ENCODE measurements around the gene NRSN1.
"Not testable (repeated sequence)": the region's sequence is repeated elsewhere in the genome, so short reads cannot be mapped to it uniquely, and the experiment has no call there.

NRSN1 gene, protein sequence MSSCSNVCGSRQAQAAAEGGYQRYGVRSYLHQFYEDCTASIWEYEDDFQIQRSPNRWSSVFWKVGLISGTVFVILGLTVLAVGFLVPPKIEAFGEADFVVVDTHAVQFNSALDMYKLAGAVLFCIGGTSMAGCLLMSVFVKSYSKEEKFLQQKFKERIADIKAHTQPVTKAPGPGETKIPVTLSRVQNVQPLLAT

DNA sequence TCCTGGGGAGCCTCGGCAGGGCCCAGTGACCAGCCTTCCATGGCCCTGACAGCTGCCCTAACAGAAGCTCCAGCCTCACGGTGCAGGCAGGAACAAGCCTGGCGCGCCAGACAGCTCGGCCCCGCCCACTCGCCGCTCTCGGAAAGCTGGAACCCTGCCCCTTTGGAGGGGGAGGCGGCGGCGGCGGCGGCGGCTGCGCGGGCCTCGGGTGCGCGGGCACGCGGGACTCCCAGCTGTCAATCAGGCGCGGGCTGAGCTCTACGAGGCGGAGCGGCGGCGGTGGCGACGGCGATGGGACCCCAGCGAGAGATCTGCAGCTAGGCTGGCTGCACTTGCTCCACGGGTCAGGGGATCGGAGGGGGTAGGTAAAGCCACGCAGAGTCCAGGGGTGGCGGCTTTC, at the start of gene NRSN1:
TSS of gene NRSN1 (plus strand) at position 236 of the 400 bp plus-strand sequence. CDS start 8,113 bp downstream, outside the sequence.
- peak; percentile 73 for DNase-seq

DNA sequence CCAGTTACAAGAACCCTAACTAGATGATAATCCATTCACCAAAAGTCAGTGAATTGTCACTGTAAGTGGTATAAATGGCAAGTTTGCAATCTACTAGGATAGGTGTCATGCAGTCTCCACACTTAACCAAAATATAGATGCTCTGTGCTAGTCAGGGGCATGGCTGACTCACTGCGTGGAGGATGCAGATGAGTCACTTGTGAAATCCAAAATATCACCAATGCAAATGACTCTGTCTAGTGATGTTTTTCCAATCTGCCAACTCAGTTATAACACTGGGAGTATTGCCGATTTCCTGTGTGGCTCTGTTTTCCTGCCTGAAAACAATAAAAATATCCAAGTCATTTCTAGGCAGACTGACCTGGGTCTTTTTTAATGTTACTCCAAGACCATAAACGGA, 47.8 kb upstream of the NRSN1 start:
- no peak for DNase-seq

DNA sequence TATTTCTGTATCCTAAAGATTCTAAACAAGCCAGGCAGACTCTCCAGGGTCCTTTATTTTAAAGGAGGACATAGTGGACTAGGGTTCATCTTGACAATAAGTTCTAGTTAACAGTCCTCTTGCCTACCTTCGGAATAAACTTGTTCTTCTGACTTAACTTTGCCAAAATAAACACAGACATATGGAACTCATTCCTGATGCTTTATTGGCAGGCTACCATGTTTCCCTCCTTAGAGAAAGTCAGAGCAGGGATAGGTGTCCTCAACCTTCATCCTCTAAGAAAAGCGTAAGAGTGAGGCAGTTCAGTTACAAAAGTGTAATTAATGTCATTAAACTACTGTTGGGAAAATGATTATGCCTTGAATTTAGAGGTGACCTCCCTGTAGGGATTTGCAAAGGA, 46.9 kb upstream of the NRSN1 start:
- no peak for DNase-seq

DNA sequence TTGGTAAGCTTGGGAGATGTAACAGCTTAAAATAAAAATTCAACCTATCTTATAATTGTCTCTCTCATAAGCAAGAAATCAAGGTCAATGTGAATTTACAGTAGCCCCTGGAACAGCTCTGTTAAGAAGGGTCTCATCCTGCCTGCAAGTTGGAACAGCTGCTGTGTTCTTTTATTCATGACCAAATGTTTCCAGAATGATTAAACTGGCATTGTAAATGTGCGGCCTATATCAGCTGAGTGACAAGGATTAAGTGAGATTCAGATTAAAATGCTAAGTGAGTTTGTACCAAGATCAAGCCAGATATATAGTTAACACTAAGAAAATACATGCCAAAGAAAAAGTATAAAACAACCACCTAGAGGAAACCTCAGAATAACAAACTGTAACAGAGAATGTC, 45.3 kb upstream of the NRSN1 start:
- no peak for DNase-seq

DNA sequence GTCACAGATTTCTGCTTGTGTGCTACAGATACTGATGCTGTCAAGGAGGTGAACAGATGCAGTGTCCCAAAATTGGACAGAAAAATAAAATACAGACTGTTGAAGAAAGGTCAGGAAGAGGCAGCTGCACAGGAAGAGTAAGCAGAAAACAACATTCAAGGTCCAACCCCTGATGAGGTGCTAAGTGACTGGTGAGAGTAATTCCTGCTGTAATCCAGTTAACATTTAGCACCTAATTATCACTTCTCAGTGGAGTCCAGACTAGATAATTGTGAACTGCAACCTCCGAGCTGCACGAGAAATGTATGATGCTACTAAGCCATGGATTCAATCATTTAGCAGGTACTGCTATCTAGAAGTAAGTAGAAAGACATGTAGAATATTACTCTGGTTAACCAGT, 36.3 kb upstream of the NRSN1 start:
- no peak for DNase-seq

DNA sequence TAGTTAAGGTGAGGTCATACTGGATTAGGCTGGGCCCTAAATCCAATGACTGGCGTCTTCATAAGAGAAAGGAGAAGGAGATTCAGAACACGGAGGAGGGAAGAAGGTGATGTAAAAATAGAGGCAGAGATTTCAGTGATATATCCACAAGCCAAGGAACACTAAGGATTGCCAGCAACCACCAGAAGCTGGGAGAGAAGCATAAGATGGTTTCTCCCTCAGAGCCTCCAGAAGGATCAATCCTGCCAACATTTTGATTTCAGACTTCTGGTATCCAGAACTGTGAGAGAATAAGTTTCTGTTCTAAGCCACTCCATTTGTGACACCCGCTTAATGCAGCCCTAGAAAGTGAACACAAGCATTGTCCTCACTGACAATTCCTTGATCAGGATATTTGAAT, 33.6 kb upstream of the NRSN1 start:
- no peak for DNase-seq

DNA sequence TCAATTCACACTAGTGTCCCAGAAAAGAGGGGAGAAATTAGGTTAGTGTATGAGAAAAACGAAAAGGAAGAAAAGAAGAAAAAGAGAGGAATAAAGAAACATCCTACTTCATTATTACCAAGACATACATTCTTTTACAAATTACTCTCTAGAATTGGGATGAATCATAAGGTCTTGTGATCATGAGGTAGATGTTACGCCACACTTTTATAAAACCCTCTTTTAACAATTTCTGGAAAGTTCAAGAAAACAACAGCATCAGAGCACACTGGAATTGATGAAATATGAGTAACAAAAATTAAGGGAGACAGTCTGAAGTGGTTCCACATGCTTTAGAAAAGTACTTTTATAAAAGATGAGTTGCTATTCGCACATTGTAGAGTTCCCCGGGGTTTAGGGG, 32.6 kb upstream of the NRSN1 start:
- no peak for DNase-seq

DNA sequence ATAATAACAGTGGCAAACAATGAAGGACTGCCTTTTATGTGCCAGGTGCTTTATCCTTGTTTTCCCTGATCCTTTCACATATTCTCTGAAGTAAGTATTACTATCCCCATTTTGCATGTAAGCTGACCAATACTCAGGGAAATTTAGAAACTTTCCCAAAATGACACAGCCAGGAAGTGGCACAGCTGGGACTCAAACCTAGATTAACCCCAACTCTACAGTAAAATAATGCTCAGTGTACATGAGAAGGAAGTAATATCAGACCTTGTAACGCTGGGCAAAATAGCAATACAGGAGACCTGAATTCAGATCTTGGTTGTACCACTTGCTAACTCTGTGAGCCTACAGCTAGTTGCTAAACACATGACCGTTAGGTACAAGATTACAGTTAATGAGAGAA, 26.8 kb upstream of the NRSN1 start:
- no peak for DNase-seq

DNA sequence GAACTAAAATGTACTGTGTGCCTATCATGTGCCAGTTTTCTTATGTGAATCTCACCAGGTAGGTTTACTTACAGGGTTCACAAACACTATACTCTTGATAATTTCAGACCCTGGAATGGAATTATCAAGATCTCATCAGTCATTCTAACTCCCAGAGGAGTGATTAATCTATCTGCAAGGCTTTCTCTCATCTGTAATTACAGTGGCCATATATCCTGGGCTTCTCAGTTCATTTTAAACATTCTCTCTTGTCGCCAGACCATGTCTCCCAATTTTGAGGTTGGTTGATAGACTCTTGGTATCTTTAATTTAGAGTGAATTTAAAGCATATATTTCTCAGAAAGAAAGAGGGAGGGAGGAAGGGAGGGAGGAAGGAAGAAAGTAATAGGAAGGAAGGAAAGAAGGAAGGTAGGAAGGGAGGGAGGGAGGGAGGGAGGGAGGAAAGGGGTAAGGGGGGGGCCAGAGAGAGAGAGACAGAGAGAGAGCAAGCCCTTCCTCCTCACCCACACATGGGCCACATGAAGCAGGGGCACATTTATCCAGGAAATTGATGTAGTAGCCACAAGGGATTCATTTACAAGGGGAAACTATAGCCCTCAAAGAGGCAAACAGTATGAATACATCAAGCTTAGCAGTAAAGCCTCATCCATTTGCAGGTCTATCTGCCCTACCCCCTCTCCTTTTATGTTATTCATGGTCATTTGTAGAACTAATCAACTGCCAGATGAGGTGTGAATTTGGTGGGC, 25.8 kb upstream of the NRSN1 start:
- no peak for DNase-seq

DNA sequence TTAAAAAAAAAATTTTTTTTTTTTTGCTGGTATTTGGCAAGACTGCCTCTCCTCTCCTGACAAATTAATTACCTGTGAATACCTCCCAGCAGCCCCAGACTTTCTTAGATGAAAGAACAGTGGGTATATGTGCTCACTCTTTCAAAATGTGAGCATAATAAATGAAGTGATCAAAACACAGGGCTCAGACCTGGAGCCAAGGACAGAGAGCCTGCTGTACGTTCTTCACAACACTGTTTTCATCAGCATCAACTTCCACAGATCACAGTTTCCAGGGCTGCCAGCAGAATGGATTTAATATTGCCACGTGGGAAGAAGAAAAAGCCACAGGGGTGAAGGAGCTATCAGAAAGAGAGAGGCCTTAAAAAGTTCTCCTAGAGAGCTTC, 25.3 kb upstream of the NRSN1 start:
- no peak for DNase-seq

DNA sequence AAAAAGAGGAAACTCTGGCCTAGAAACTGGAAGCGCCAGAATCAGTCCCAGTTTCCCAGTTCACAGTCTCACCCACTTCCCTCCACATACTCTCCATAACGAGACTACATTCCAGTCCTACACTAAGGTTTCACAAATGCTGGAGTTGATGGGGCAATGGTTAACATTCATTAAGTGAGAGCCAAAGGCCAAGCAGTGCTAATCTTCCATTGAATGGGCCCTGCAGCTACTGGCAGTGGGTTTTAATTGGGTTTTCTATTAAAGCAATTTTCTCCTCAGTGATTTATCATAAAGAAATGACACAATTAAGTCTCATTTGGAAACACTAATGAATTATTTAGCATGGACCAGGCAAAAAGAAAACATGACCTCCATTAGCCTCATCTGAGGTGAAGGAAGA, 20.8 kb upstream of the NRSN1 start:
- DNase-seq: no peak

DNA sequence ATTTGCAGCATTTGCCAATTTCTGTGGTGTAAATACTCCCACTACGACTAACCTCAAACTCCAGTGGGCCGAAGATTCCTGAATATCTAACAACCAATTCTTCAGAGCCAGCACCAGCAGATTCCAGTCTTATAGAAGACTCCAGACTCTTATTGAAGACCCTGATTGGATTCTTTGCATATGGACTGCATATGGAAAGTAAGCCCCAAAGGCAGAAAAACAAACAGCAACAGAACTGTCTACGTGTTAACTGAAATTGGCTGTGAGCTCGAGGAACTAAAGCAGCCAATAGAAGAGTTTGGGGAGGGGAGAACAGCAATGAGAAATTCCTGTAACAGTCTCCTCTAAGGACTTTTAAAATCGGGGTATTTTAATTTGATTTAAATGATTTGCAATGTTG, 19.7 kb upstream of the NRSN1 start:
- DNase-seq: no peak

DNA sequence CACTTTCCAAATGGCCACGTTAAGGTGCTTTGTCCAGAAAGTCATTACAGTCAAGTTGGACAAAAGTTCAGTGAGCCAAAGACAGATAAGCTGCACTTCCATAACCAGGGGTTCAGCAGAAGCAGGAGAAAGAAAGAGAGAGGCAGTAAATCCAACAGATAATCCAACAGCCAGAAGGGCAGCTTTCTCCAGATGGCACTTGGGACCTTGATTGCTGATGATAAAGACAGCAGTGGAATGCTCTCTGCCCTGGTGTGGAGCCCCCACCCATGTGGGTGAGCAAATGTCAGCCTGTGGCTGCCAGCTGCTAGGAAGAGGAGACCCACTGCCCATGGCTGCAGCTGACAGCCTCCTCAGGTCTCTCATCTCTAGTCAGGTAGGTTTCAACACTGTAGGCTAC, 18.7 kb upstream of the NRSN1 start:
- DNase-seq: no peak

DNA sequence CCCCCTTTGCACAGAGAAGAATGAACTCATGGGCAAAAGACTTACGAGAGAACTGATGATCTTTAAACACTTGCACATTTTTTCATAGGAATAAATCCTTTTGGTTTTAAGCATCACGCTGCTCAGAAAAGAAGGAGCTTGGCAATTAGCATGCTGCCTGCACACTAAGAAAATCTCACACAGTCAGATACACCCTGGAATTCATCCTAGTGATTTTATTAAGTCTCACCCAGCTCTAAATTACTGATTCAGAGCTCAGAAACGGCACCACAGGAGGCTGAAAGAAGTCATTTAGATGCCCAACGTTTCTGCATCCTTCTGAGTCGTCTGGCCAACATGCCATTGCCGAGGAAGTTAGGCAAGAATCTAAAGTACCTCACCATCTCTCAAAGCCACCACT, 18.0 kb upstream of the NRSN1 start:
- DNase-seq: no peak

DNA sequence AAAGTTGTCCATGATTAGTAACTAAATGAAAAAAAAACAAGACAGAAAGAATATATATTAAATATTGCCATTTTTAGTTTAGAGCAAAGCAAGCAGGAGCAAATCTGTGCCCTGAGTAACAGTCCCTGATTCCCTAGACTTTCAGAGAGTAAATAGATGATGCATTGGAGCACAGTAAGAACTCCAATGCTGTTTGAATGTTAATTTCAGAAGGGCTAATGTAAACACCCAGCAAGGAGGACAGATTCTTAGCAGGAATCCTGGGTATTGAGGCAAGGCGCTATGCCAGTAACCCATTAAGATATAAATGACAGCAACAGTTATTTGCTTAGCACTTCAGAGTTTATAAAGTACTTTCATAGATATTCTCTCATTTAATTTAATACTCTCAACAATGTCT, 15.6 kb upstream of the NRSN1 start:
- DNase-seq: no peak

DNA sequence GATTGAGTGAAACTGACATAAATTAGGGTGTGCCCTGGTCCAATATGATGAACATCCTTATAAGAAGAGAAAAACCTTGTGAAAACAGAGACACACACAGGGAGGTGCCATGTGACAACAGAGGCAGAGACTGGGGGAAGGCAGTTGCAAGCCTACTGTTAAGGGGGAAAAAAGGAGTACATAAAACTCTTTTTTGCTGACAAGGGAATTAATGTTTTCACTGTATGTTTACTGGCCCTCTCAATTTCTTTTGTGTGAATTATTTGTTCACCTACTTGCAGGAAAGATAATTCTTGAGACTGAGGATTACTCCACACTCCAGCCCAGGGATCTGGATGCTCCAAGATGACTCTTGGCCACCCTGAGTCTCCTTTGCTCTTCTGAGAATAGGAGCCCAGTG, 12.1 kb upstream of the NRSN1 start:
- DNase-seq: no peak

DNA sequence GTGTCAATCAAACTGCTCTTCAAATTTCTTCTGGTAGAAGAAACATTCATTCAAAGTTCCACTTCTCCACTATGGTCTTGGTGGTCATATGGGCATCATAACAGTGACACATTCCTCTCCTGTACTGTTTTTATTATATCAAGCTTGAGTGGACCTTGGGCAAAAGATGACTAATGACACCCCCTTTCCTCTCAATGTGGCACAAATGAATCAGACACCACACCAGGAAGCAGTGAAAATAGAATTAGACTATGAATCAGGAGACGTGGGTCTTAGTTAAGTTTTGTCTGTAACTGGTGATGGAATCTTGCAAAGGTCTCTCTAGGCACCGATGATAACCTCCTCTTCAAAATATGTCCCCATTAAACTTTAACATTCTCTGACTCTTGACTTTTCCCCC, 9.0 kb upstream of the NRSN1 start:
- no peak for DNase-seq

DNA sequence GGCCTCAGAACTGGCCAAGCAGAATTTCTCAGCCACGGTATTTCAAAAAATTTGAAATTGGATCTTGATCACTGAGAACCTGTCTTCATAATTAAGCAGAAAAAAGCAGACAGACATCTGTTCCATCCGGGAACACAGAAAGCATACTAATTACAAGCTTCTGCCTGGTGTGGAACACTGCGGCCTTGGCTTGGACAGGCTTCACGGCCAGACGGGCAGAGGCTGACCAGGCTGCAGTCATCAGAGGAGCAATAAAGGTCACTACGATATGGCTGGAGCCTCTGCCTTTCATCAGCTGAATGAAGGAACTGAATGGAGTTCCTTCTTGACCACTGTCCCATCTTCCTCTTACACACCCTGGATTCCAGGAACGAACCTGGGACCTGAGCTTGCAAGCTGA, 3.9 kb upstream of the NRSN1 start:
- no peak for DNase-seq

DNA sequence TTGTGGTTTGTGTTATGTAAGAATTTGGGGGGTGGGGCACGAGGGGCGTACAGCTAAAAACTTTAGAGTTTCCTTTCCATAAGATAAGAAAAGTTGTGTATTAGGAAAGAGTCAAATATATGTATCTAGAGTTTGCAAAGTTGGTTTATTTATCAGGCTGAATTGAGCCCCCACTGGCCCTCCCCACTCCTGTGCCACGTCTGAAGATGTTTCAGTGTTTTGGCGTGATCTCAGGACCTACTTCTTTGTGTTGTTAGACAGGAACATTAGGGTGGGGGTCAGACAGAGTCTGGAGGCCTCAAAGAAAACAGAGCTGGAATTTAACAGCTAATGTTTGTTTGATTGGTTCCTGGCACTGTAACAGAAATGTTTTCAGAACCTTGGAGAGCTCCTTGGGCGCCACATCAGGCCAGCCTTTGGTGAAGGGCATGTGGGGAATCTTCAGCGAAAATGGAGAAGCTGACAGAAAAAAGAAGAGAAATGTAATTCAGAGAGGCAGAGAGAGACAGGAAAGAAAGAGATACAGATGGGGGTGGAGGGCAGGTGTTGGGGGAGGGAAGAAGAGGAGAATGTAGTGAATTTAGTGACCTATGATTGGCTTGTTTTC, 674 bp downstream of the NRSN1 start:
- no peak for DNase-seq

DNA sequence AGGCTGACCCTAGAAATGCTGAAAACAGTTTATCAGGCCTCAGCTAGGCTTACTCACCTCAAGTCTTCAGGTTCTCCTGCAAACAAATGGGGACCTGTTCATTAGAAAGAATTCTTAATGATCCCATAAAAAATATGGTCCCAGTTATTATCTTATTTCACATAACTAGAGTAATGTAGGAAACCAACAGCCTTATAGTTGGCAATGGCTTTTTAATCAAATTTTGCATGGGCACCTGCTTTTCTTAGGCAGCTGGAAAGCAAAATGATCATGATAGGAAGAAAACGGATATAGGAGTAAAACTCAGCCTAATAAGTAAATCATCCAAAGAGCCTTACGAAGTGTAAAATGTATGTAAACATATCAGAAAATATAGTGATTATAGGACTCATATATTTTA, 1.3 kb downstream of the NRSN1 start:
- no peak for DNase-seq

DNA sequence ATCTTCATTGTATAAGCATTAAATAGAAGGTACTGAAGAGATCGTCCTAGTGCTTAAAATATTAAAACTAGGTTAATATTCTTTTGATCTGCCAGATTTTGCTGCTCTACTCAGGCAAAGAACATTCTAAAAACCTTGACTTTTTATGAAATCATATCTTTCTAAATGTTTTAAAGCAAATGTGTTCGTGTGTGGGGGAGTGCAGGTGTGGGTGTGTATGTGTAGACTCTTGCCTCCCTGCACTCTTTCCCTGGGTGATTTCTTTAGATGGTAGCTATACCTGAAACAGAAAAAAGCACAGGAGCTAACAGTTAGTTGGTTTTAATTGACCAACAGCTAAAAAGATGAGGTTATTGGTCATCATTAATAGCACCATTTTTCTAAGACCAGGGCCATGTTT, 5.7 kb downstream of the NRSN1 start:
- no peak for DNase-seq

DNA sequence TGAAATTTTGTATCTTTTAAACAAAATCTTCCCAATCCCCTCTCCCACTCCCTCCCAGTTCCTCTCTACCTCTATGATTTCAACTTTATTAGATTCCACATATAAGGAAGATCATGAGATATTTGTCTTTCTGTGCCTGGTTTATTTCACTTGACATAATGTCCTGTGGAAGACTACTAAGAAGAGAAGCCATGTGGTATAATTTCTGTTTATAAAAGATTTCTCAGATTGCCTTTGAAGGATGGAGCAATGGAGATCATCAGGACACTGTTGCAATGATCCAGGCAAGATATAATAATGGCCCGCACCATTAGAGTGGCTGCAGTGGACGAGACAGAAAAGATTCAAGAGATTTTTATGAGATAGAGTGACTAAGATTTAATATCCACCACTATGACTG, 13.1 kb downstream of the NRSN1 start:
- no peak for DNase-seq

DNA sequence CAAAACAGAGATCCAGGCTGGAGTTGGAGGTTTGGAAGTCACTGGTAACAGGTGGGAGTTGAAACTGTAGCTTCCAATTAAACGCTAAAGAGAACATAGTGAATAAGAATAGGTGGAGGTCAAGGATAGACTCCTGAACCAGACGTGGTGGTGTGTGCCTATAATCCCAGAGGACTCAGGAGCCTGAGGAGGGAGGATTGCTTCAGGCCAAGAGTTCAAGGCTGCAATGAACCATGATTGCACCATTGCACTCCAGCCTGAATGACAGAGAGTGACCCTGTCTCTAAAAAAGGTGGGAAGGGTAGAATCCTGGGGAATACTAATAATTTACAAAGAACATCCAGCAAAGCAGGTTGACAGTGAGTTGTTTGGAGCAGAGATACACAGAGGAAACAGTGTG, 13.6 kb downstream of the NRSN1 start:
- DNase-seq: no peak

DNA sequence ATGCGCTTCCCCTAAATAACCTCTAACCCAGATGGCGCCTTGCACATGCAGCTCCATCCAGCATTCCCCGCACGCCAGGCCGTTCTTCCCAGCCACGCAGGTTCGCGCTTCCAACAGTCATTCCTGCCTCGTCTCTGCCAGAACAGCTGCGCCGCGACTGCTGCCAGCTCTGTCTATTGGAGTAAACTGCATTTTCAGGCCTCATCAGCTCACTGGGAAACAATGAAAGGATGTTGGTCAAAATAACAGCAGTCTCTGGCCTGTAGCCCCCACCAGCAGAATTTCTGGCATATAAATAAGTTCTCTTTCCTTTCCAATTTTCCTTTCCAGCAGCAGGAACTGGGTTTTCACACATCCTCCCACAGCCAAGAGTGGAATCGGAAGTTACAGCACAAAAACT, 14.6 kb downstream of the NRSN1 start:
- DNase-seq: no peak

DNA sequence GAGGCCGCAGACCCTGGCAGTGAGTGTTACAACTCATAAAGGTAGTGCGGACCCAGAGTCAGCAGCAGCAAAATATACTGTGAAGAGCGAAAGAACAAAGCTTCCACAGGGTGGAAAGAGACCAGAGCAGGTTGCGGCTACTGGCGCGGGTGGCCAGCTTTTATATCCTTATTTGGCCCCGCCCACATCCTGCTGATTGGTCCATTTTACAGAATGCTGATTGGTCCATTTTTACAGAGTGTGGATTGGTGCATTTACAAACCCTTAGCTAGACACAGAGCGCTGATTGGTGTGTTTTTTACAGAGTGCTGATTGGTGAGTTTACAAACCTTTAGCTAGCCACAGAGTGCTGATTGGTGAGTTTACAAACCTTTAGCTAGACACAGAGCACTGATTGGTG, 16.7 kb downstream of the NRSN1 start:
- DNase-seq: not testable (repeated sequence)
